GM19099 (cell line): ENCODE results near the gene POLRMT.
A peak's percentile ranks its signal among the peaks of the same experiment; 100 is the strongest.

Source experiments
- POLR2A ChIP-seq: IDR thresholded peaks from 3 replicates; pipeline ENCODE4 v1.6.1; 2011; ENCODE audit warnings: low read depth; ENCODE audit not compliant: insufficient read length; ENCODE audit errors: extremely low read depth

Gene POLRMT

GRCh38 chr19:575527-576506 is 57.5 kb downstream of the POLRMT start:
- no peak for TF ChIP-seq POLR2A

GRCh38 chr19:574658-575526 is 58.4 kb downstream of the POLRMT start:
- no peak for TF ChIP-seq POLR2A

DNA sequence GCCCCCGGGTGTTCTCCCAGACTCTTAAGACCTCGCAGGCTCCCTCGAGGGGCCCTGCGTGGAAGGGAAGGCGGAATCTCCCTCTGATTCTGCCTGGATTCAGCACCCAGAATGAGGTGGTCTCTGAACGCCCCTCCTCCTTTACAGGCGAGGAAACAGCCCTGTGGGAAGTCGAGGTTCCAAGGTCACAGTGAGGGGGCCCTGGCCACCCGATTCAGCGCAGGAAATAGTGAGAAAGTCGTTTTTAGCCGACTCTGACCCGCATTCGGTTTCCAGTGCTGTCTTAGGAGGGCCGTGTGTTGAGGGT is 59.9 kb downstream of the POLRMT start:
- TF ChIP-seq POLR2A = no peak

GRCh38 chr19:572743-573518 is 60.4 kb downstream of the POLRMT start:
- no peak for TF ChIP-seq POLR2A

DNA sequence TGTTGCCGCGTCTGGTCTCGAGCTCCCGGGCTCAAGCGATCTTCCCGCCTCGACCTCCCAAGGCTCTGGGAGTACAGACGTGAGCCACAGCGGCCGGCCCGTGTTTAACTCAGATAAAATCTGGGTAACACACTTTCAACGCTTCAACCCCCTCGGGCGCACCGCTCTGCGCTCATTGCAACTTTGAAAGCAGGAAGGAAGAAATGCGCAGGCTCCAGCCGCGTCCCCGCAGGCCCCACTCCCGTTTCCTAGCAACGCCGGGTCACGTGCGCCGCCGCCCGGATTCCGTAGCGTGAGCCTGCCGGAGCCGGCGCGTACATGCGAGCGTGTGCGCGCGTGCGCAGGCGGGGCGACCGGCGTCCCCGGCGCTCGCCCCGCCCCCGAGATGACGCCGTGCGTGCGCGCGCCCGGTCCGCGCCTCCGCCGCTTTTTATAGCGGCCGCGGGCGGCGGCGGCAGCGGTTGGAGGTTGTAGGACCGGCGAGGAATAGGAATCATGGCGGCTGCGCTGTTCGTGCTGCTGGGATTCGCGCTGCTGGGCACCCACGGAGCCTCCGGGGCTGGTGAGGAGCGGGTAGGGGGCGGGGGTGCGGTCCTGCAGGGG is 61.1 kb downstream of the POLRMT start, which contains the start of gene BSG:
Gene BSG, plus strand, starts transcription at position 457 of the 603 bp plus-strand sequence. Its CDS starts 39 bp downstream, at position 496.
- TF ChIP-seq POLR2A = peak; percentile 99

- no peak for TF ChIP-seq POLR2A
Measured at GRCh38 chr19:571566-571974, 61.8 kb downstream of the POLRMT start.

- TF ChIP-seq POLR2A = no peak
Measured at GRCh38 chr19:570937-571565, 62.3 kb downstream of the POLRMT start.

DNA sequence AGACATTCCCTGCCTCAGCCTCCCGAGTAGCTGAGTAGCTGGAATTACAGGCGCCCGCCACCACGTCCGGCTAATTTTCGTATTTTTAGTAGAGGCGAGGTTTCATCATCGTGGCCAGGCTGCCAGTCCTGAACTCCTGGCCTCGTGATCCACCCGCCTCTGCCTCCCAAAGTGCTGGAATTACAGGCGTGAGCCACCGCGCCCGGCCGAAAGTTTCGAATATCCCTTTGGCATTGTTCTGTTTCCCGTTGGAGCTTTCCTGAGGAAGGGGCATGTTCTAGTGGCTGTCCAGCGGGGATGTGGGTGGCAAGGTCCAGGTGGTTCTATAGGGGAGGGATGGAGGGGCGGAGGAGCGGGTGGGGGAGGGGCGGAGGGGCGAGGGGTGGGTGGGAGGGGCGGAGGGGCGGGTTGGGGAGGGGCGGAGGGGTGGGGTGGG is 63.1 kb downstream of the POLRMT start:
- no peak for TF ChIP-seq POLR2A

DNA sequence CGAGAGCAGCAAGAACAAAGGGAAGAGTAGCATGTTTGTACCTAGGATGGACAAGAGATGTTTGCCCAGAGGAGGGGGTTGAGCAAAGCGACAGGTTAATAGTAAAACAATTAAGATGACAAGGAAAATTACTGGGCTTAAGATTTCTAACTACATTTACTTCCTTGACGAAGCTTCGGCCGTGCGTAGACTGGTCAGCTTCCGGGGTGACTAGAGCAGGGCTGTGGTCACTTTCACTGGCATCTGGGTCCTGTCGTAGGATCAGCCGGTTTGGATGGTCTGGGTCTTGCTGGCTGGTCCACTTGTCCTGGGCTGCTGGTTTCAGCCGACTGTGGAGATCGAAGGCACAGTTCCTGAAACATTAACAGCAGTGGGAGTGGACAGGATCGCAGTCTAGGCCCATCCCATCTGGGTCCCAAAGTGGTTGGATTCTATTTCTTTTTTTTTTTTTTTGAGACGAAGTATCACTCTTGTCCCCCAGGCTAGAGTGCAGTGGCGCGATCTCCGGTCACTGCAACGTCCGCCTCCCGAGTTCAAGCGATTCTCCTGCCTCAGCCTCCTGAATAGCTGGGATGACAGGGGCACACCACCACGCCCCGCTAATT is 65.9 kb downstream of the POLRMT start:
- no peak for TF ChIP-seq POLR2A
